Activated CD4-positive, alpha-beta T cell treated with anti-CD3 and anti-CD28 coated beads, Interleukin-2, amount 50 U/mL, for 16 hours (primary cell): ENCODE data around the gene ZNF83.
"Not testable (repeated sequence)": the region's sequence is repeated elsewhere in the genome, so short reads cannot be mapped to it uniquely, and the experiment has no call there.

ENCODE experiments used
- DNase-seq: peaks from one replicate; pipeline ENCODE4 v3.0.0-alpha.2; 2020

Gene ZNF83

GRCh38 chr19:52638601-52639000 is 446 bp upstream of the ZNF83 start:
- DNase-seq, result no peak

GRCh38 chr19:52635786-52636570 is 2.2 kb downstream of the ZNF83 start:
- DNase-seq, result no peak

GRCh38 chr19:52627441-52627840 is 10.7 kb downstream of the ZNF83 start:
- DNase-seq, result not testable (repeated sequence)

DNA sequence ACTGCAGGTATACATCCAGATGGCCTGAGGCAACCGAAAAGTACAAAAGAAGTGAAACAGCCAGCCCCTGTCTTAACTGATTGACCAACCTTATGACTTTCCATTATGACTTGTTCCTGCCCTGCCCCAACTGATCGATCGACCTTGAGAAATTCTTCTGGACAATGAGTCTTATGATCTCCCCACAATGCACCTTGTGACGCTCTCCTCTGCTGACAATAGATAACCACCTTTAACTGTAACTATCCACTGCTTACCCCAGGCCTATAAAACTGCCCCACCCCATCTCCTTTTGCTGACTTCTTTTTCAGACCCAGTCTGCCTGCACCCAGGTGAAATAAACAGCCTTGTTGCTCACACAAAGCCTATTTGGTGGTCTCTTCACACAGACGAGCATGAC is 11.2 kb downstream of the ZNF83 start:
- no peak for DNase-seq

- DNase-seq, result no peak
Observed at GRCh38 chr19:52622261-52622660, 15.9 kb downstream of the ZNF83 start.

- DNase-seq, result no peak
Observed at GRCh38 chr19:52621376-52621775, 16.8 kb downstream of the ZNF83 start.

GRCh38 chr19:52613299-52613906 is 24.8 kb downstream of the ZNF83 start:
- no peak for DNase-seq

GRCh38 chr19:52603558-52604207 is 34.5 kb downstream of the ZNF83 start:
- DNase-seq, result no peak

DNA sequence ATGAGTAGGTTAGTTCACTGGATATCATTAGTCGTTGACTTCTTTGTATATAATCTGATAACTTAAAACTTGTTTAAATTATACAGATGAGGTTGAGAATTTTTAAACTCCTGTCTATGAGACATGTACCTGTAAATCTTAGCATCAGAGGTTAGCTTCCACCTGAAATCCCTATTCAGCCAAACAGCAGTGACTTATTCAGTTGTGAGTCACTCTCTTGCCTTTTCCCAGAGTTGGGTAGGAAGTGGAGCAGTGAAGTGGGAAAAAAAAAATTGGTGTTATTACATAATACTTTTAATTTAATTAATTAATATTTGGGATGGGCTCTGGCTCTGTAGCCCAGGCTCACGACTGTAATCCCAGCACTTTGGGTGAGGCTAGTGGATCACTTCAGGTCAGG is 35.2 kb downstream of the ZNF83 start:
- no peak for DNase-seq

- not testable (repeated sequence) for DNase-seq
Observed at GRCh38 chr19:52601974-52602366, 36.2 kb downstream of the ZNF83 start.

DNA sequence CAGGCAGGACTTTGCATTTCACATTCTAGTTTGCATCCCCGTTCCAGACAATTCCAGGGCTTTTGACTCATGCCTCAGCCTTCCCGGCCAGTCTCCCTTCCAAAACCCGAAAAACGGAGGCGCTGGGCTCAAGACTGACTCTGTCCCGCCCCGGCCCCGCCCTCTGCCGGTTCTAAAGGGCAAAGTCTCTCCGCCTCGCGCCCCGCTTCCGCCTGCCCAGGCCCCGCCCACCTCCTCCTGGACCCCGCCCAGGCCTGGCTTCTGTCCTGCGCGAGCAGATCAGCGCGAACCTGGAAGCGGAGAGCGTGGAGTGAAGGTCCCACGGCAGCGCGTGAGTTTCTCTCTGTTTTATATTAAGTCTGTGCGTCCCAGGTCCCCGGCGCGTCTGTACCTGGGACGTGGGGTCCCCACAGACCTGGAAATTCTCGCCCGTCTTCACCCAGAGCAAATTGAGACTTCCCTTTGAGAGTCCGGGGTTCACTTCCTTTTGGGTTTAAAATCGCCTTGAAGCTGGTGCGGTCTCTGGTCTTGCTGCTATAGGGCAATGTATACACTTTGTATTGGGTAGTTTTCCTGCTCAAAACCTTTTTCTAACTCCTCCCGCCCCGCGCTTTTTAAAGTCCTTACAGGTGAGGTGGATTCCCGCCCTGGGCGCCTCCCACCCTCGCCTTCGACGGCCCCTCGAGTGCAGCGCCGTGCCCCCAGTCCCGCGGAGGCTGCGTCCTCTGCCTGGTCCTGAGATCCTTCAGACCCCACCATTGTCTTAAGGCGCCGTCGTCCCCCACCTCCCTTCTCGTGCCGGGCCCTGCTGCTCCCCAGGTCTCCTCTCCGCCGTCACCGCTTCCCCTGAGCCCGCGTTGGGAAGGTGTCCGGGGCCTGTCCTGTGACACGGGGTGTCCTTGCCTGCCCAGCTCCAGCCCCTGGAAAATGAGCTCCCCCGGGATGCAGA is 36.9 kb downstream of the ZNF83 start:
- peak; percentile 81 for DNase-seq

DNA sequence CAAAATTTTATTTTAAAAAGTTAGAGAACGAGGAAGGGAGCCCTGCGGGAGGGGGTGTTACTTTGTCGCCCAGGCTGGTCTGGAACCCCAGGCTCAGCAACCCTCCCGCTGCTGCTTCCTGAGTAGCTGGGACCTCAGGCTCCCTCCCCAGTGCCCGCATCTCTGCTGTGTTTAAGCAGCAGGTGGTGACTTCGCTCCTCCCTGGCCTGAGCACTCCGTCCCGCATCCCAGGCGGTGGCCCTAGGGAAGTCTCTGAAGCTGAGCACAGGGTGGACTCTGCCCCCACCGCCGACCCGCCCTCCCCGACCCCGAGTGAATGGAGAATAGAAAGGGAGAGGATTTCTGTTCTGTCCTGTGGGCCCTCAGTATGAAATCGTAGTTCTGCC is 37.5 kb downstream of the ZNF83 start:
- no peak for DNase-seq

DNA sequence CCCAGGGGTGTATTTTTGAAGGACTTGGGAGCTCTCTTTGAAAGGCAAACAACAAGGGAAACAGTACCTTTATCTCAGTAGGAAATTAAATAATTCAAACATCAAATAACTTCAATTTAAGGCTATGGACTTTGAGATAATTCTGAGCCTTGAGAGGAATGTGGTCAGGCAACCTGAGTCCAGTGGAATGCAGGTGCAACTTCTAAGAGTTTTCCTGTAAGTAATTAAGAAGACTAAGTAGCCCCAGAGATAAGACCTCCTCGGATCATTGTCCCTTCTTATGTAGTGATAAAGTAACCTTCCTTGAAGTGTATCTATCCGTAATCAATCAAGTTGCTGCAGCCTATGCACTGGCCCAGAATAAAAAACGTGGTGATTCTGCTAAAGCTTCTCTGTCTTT is 38.9 kb downstream of the ZNF83 start:
- DNase-seq, result no peak

GRCh38 chr19:52593441-52593840 is 44.7 kb downstream of the ZNF83 start:
- DNase-seq, result not testable (repeated sequence)

DNA sequence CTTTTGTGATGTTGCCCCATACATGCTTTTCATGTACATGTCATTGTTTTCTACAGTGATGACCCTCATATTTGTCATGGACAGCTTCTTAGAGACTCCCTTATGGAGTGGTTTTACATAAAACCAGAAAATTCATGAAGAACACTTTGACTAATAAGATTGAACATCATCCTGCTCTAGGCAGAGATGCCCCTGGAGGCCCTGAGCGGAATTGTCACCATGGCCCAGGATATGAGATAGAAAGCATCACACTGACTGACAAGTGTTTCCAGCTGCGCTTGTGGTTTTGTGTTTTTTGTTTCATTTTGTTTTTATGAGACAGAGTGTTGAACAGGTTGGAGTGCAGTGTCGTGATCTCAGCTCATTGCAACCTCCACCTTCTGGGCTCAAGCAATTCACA is 45.9 kb downstream of the ZNF83 start:
- no peak for DNase-seq

GRCh38 chr19:52590728-52591127 is 47.4 kb downstream of the ZNF83 start:
- no peak for DNase-seq

DNA sequence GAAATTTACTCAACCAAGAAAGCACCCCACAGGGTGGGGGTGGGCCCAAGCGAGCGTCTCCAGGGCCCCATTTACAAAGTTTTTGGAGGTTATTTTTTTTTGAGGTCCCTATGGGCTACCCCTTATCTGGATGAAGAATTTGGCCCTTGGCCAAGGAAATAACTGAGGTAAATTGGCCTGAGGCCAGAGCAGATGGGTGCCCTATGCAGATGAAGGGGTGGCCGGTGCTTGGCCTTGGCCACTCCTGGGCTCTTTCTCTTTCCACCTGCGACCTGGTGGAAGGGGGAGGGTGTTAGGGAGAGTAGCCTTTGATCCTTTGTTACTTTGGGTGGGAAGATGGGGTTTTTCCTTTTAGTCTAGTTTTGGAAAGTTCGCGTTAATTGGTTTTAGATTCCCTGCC is 52.6 kb downstream of the ZNF83 start:
- no peak for DNase-seq

GRCh38 chr19:52584736-52585440 is 53.3 kb downstream of the ZNF83 start:
- DNase-seq, result no peak

GRCh38 chr19:52570000-52570861 is 67.9 kb downstream of the ZNF83 start, which contains the start of gene ZNF701:
Gene ZNF701, plus strand, starts transcription at chr19:52570287. Its CDS starts 3,861 bp downstream, at chr19:52574148.
- DNase-seq, result peak; percentile 90

- DNase-seq, result not testable (repeated sequence)
Observed at GRCh38 chr19:52569638-52569999, 68.5 kb downstream of the ZNF83 start.

DNA sequence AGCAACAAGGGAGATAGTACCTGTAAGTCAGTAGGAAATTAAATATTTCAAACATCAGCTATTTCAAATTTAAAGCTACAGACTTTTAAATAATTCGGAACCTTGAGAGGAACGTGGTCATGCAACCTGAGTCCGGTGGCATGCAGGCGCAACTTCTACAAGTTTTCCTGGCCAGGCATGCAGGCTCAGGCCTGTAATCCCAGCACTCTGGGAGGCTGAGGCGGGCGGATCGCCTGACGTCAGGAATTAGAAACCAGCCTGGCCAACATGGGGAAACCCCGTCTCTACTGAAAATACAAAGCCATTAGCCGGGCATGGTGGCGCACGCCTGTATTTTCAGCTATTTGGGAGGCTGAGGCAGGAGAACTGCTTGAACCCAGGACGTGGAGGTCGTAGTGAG is 70.2 kb downstream of the ZNF83 start:
- no peak for DNase-seq
